NCI-H1436 treated with DMSO at 0.1 percent for 48 hours (cell line): Measurements from ENCODE around the gene CRYBB1.

Source experiments
- DNase-seq: peaks from one replicate; lab custom pipeline; 2025; lab: John Stamatoyannopoulos, UW

The CRYBB1 gene

DNA sequence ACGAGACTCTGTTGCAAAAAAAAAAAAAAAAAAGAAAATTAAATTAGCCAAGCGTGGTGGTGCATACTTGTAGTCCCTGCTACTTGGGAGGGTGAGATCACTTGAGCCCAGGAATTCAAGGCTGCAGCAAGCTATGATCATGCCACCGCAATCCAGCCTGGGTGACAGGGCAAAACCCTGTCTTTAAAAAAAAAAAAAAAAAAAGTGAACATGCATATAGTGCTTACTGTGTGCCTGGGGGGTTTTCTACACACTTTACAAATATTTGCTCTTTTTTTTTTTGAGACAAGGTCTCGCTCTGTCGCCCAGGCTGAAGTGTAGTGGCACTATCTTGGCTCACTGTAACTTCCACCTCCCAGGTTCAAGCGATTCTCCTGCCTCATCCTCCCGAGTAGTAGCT lies 40.7 kb downstream of the CRYBB1 start:
- DNase-seq = no peak

DNA sequence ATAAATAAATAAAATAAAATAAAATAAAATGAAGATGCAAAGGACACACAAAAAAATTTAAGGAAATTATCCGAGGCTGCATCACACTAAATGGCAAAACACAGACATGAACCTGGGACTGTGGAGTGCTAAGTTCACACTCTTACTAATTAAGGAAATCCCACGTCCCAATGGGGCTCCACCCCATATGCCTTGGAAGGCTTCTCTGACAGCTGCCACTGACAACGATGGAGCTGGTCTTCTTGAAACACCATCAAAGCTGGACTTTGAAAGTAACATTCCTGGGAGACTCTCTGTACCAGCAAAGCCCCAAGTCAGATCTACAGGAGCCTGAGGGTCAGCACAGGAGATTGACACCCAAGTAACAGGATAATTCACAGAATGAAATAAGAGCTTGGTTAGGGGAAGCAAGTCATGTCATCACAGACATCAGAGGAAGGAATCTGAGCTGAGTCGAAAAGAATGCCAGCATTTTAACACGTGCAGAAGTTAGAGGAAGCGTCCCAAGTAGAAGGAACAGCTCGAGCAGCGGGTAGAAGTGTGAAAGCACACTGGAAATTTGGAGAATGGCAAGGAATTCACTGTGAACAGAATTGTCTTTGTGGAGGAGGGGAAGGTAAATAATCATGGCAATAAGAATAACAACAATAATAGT lies 41.7 kb downstream of the CRYBB1 start:
- DNase-seq = no peak

DNA sequence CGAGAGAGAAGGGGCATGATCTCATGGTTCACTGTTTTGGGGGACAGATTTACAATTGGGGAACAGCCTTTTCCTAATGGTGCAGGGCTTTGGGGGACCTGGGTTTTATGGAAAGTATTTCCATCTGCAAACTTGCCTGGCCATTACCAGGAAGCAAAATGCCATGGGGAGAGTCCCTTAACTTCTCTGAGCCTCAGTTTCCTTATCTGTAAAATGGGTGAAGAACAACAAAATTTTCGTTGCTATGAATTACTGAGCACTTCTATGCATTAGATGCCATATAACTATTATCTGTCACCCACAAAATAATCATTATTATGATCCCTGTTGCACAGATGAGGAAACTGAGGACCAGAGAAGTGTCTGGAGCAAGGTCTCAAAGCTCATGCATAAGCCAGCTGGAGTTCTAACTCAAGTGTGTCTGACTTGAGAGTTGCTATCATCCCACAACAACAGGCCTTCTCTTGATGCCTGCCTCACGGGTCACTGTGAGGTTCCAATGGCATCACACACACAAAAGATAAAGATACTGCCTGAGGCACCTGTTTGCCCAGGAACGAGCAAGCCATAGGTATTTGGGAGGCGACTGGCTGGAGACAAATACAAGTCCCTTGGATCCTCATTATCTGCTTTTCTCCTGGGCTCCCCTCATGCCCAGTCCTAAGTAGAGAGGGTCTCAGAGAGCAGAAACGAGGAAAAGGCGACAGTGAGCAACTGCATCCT lies 43.7 kb downstream of the CRYBB1 start:
- no peak for DNase-seq

DNA sequence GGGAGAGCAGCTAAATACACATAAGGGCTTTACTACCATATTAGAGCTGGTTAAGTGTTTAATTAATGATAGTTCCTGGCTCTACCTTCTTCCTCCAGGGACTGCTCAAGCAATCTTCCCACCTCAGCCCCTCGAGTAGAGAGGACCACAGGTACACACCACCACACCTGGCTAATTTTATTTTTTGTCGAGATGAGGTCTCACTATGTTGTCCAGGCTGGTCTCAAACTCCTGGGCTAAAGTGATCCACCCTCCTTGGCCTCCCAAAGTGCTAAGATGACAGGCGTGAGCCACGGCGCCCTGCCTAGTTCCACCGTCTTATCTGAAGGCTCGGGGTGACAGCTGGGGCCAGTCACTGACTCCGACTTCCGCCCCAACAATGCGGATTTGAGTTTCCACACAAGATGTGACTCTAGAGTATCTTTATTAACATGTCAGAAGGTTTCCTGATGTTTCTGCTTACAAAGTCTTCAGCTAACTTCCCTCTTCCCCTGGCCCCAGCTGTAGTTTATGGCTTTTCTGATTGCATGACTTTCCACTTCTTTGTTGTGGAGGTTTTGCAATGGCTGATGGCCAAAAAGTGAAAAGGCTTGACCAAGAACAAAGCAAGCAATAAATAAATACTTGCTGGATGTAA lies 44.7 kb downstream of the CRYBB1 start:
- no peak for DNase-seq

DNA sequence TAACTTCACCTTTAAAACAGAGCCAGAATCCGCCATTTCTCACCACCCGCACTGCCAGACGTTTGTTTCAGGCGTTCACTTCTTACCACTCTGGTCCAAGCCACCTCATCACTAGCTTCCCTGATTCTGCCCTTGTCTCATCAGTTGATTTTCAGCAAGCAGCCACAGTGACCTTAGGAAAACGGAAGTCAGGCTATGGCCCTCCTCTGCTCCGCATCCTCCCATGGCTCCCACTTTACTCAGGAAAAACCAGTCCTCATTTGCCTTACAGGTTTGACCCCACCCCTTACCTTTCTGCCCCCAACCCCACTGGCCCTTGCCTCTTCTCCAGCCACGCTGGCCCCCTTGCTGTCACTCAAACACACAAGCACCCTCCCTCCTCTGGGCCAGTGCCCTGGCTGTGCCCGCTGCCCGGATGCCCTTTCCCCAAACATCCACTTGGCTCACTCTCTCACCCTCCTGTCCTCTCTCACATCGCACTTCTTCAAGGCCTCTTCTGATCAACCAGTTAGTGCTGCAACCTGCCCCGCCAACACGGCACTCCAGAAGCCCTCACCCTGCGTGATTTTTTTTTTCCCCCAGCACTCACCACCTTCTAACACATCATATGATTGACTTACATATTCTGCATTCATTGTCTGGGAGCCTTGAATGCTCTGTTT lies 46.8 kb downstream of the CRYBB1 start:
- DNase-seq = no peak

DNA sequence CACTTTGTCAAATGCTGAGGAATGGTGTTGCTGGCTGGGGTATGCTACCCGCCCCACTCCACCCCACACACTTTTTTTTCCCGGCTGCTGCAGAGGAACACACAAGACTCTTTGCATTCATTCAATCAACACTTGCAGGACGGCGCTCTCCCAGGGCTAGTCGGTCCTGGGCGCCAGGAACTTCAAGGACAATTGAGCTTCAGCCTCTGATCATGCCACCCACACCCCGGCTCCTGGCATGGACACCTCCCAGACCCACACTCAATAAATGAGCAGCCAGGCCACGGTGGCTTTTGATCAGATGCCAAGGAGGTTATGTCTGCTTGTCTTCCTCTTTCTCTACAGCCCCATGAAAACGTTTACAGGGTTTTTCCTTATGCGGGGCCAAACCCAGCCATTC lies 47.7 kb downstream of the CRYBB1 start:
- DNase-seq = no peak

DNA sequence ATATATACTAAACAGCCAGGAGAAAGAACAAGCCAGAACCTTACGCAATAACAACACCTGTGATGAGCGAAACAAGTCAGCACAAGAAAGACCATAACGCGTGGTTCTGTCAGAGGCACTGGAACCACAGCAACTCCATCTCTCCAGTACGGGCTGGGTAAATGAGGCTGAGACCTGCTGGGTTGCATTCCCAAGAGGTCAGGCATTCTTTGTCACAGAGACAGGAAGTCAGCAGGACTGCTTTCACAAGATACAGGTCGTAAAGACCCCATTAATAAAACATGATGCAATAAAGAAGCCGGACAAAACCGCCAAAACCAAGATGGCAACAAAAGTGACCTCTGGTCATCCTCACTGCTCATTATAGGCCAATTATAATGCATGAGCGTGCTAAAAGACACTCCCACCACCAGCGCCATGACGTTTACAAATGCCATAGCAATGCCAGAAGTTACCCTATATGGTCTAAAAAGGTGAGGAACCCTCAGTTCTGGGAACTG lies 49.6 kb downstream of the CRYBB1 start:
- DNase-seq = no peak

DNA sequence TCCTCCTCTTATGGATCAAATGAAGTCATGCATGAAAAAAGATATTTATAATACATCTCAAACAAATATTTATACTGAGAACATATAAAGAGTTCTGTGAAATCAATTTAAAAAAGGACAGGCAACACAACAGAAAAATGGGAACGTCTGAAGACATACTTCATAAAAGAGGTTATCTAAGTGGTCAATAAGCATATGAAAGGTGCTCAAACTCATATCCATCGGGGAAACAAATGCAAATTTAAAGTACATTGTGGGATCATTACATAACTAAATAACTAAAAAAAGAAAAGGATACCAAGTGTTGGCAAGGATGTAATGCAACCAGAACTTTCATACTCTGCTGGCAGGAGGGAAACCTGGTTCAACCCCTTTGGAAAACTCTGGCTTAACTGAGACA lies 50.2 kb downstream of the CRYBB1 start:
- DNase-seq = no peak

DNA sequence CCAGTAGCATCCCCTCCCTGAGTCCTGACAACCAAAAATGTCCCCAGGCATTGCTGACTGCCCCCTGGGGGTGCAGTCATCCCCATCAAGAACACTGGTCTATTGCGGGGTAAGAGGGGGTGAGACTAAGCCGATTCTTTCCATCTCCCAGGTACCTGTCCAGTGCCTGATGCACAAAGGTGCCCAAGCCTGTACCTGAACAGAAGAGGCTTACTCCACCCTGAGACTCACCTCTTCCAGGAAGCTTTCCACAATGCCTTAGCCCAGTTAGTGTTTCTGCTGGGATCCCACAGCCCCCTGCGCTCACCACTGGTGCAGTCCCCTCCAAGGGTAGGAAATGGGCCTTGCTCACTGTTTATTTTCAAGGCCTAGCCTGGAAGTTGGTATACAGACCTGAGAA lies 50.8 kb downstream of the CRYBB1 start:
- no peak for DNase-seq

DNA sequence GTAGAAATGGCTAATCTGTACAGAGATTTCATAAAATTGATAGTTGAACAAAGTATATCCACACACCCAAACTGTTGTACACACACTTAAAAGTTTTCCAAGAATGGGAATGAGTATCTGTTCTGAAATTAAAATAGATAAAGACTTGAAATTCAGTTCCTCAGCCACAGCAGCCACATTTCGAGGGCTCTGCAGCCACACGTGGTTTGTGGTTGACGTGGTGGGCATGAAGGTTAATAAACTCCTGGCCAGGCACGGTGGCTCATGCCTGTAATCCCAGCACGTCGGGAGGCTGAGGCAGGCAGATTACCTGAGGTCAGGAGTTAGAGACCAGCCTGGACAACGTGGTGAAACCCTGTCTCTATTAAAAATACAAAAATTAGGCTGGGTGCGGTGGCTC lies 51.9 kb downstream of the CRYBB1 start:
- no peak for DNase-seq

DNA sequence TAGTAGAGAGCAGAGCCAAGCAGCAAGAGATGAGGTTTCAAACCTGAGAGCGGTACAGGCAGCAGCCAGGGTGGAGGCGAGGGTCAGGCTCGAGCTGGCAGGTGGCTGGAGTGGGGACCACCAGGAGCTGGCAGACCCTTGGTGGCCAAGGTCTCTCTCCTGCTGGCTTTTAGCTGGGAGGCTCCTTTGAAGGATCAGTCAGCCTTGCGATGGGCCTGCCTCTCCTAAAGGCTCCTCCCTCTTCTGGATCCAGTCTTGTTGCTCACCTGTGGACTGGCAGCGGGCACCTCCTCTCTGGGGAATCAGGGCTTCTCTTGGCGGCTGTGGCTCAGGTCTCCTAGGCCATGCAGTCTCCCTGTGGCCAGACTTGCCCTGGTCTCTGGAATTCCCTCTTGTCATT lies 52.6 kb downstream of the CRYBB1 start:
- no peak for DNase-seq

DNA sequence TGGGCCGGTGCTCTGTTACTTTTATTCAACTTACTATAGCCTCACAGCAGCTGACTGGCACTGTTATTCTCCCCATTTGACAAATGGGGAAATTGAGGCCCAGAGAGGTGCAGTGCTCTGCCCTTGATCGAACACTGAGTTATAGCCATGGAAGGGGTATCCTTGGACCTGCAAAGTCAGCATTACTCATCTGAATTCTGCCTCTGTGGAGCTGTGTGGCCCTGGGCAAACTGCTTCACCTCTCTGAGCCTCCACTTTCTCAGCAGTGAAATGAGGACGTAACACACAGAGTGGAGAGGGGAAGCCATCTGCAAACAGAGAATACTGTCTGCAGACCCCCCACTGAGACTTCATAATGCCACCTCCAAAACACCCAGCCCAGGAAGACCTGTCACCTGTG lies 53.2 kb downstream of the CRYBB1 start:
- no peak for DNase-seq

DNA sequence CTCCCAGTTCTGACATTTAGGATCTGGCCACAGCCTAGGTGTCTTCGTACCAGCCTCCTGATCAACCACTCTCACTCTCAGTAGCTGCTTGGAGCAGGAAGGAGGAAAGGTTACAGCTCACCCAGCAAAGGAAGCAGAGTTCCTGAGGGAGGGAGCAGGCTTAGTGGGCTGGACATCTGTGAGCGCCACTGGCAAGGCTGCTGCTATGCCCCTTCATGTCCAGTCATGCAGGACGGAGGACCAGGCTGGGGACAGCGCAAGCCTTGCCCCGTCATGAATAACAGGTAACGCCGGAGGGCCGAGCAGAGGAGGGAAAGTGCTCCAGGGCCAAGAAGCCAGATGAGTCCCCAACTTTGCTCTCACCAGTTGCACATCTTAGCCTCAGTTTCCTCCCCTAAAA lies 53.6 kb downstream of the CRYBB1 start:
- no peak for DNase-seq

DNA sequence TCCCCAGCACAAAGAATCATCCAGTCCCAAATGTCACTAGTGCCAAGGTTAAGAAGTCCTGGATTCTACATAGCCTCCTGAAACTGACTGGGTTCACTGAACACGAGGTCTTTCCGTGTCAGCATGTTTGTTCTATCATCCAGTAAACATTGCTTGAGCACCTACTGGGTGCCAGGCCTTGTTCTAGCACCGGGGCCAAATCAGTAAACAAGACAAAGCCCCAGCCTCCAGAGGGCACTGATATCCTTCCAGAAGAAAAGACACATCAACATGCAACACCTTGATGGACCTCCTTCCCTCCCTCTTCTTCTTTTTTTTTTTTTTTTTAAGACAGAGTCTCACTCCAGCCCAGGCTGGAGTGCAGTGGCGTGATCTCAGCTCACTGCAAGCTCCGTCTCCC lies 54.8 kb downstream of the CRYBB1 start:
- DNase-seq = no peak

DNA sequence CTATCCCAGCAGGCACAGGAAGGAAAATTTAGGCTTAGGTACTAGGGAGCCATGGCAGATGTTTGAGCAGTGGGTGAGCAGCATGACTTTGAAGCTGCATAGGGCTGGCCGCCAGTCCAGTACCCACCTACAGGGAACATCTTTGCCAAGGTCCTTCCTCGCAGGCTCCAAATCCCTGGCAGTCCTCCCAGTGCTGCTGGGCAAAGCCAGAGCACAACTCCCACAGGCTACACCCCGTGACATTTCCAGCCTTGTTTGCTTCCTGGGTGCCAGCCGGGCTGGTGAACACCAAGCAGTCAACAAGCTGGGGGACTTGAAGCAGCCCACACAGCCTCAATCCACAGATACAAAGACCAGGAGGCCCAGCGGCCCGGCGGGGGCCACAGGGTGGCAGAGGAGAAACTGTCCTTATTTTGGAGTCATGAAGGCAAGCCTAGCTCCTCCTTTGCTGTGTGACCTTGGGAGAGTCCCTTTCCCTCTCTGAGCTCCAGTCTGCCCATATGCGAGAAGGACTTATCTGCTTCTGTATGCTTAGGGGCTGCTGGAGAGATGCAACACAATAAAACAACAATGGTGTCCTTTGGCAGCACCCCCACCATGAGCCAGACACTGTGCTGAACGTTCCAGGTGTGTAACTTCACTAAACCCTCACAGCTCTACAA lies 55.9 kb downstream of the CRYBB1 start:
- no peak for DNase-seq

DNA sequence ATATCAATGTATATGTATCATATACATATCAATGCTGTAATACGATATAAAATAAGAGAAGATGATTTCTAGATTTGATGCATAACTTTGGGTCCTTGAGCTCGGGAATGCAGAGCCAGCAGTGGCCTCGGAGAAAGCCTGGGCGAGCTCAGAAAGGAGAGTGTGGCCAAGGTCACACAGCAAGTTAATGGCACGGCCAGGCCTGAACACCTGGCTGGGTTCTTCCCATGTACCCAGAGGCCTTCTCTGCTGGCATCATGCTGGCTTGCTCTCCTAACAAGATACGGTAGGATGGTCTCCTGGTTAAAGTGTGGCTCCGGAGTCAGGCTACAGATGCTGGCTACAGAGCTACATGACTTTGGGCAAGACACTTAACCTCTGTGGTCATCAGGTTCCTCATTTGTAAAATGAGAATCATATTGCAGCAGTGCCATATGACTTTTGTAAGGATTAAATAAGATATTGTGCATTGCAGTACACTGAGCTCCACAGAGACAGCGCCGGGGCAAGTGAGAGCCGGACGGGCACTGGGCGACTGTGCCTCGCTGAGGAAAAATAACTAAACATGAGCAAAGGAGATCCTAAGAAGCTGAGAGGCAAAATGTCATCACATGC lies 57.8 kb downstream of the CRYBB1 start:
- DNase-seq = no peak

DNA sequence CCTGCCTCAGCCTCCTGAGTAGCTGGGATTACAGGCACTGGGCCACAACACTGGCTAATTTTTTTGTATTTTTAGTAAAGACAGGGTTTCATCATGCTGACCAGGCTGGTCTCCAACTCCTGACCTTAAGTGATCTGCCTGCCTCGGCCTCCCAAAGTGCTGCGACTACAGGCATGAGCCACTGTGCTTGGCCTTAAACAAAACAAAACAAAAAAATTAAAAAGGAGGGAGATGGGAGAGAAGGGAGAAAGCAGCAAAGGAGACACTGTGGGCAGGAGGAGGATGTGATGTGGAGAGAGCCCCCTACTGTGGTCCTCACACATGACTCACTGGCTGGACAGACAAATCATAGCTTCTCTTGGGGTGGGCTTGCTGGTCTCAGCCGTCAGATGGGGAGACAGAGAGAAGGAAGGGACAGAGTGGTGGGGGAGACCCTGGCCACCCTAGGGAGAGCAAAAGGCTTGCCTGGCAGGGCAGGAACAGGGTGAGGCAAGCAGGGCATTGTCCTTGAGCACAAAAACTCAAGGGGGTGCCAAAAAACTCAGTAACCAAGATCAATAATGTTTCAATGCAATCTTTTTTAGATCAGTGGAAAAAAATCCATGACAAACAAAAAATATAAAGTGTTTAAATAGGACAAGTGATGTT lies 59.5 kb downstream of the CRYBB1 start:
- no peak for DNase-seq

DNA sequence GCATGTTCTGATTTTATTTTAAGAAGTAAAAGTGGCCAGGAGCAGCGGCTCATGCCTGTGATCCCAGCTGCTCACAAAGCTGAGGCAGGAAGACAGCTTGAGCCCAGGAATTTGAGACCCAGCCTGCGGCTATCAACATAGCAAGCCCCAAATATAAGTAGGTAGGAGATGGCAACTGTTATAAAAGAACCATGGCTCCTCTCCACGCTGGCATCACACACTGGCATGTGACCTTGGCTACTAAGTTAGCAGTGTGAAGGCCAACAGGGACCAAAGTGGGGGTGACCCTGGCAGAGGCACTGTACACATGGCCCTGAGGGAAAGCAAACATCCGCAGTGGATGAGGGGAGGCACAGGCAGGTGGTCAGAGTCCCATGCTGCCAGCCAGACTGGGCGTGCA lies 60.9 kb downstream of the CRYBB1 start:
- DNase-seq = no peak

DNA sequence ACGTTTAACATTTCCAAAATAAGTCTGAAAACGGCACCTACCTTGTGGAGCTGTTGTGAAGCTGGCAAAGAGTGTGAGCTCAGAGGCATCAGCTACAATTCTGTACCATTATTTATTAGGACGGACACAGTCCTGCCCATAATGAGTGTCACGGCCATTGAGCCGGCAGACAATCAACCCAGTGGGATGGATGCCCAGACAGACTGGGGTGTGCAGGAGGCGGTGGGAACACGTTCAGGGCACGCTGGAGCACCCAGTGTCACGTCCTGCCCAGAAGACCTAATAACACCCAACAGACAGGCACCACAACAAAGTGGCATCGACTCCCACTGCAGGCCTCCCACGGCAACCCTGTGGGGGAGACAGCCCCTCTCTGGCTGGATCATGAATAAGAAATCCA lies 62.3 kb downstream of the CRYBB1 start:
- no peak for DNase-seq

DNA sequence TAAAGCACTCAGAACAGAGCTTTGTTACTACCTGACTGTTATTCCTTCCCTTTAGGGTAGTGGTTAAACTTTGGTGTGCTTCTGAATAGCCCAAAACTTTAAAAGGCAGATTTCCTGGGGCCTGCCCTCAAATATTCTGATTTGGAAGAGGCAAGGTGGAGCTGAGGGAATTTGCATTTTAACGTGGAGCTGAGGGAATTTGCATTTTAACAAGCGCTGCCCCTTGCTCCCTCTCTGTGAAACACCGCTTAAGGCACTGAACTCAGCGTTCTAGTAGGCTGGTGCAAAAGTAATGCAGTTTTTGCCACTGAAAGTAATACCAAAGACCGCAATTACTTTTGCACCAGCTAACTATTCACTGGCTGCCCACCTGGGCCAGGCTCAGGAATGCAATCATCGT lies 62.9 kb downstream of the CRYBB1 start:
- no peak for DNase-seq

DNA sequence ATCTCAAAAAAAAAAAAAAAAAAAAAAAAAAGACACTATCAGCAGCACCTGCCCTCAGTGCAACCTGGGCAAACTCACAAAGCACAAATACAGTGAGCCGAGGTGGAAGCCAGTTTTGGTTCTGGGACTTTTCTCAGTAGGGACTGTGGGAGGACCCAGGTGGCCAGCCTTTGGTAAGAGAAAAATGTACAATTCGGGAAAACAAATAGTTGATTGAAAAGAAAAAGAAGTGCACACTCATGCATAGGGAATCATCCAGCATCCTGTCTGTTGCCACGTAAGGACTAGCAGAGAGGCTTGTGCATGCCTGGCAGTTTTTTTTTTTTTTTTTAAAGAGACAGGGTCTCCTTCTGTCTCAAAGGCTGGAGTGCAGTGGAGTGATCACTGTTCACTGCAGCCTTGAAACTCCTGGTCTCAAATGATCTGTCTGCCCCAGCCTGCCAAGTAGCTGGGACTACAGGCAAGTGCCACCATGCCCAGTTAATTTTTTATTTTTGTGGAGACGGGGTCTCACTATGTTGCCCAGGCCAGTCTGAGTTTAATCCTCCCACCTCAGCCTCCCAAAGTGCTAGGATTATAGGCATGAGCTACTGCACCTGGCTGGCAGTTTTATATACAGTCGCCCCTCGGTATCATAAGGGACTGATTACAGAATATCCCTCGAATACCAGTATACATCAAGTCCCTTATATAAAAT lies 64.6 kb downstream of the CRYBB1 start:
- DNase-seq = no peak
